Motor neuron (in vitro differentiated cells): ENCODE data around the gene RUNX1. TPM values are rescaled to one million over a fixed set of nuclear protein-coding genes. Genes with fewer than 3 reads are reported as not detected.
A peak's percentile ranks its signal among the peaks of the same experiment; 100 is the strongest.
"Not testable (repeated sequence)": the region's sequence is repeated elsewhere in the genome, so short reads cannot be mapped to it uniquely, and the experiment has no call there.

Source experiments
- ATAC-seq, 8 experiments: fragments of 200-7000 bp; cut with Tn5 transposase; replicated peaks in 6 of 8; 2 replicates each; pipeline ENCODE4 v1.8.0; 2021; ENCODE audit warnings: mild to moderate bottlenecking in 8 of 8, moderate library complexity in 8 of 8
- H3K27ac ChIP-seq, 2 donors: fragments of 250-450 bp; sonication (Bioruptor Pico); 2 replicates each; pipeline ENCODE4 v1.9.0; 2021; ENCODE audit warnings: antibody characterized with exemption in 2 of 2, mild to moderate bottlenecking in 2 of 2, moderate library complexity in 1 of 2
- H3K4me1 ChIP-seq, 2 donors: fragments of 250-450 bp; sonication (Bioruptor Pico); replicated peaks in 1 of 2; 2 replicates each; pipeline ENCODE4 v1.6.1; 2021; ENCODE audit warnings: antibody characterized with exemption in 2 of 2, mild to moderate bottlenecking in 2 of 2, moderate library complexity in 1 of 2
- H3K4me3 ChIP-seq, 5 donors: fragments of 250-450 bp; sonication (Bioruptor Pico); 2 replicates each; pipeline ENCODE4 v1.9.0; 2021; ENCODE audit warnings: antibody characterized with exemption in 5 of 5, mild to moderate bottlenecking in 5 of 5, moderate library complexity in 4 of 5
- WGBS, 10 experiments: fragments of 450-650 bp; shearing (Covaris generic); methylation state at CpG; one replicate each; pipeline ENCODE4 v1.0.0; 2022; 5-methylcytosine and 5-hydroxymethylcytosine counted together
- in situ Hi-C, 9 experiments: fragments of 400-800 bp; cut with MboI; loops; one replicate each; pipeline ENCODE4 v1.15.0; 2021; ENCODE audit warnings: low sequenced_read_pairs in 9 of 9, low pct_unique_long_range_greater_than_20kb in 2 of 9; ENCODE audit not compliant: unreplicated experiment in 9 of 9
- total RNA-seq, 8 experiments: library from RNA; unstranded; fragments of 300-600 nt; gene quantifications; 2 replicates each; pipeline versions ENCODE4 v1.2.3 to v1.2.4, GENCODE V29; 2022

The RUNX1 gene
- total RNA-seq, 8 experiments from 2014 or later: 0.05 to 49.0 (median 3.6) TPM

DNA sequence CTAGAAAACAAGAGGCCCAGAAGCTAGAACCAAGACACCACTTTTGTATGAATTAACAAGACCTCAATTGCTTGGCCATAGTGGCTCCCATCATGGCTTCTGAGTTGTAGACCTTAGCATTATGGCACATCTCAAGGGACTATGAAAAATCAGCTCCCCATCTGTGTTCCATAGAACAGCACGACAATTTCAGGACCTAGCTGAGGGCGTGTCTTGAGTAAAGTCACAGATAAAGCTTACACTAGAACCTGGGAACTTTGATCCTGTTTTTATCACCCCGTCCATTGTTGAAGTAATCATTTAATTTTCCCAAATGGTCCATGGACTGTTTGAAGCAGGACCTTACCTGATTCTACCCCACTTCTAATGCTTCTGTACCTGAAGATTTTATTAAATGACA is 44.8 kb downstream of the RUNX1 start:
- H3K27ac ChIP-seq: no peak overlapping the region
- WGBS, 10 experiments: 20 to 100% (median 78%) methylated on average over 1 to 3 of the region's 3 CpGs; no CpG with 5 or more reads in 4 of the 10 experiments
- H3K4me1 ChIP-seq: no peaks in the 10 kb centered on the region
- in situ Hi-C loops: no loop called here
- no peak for ATAC-seq
- no peak overlapping the region for H3K4me3 ChIP-seq

DNA sequence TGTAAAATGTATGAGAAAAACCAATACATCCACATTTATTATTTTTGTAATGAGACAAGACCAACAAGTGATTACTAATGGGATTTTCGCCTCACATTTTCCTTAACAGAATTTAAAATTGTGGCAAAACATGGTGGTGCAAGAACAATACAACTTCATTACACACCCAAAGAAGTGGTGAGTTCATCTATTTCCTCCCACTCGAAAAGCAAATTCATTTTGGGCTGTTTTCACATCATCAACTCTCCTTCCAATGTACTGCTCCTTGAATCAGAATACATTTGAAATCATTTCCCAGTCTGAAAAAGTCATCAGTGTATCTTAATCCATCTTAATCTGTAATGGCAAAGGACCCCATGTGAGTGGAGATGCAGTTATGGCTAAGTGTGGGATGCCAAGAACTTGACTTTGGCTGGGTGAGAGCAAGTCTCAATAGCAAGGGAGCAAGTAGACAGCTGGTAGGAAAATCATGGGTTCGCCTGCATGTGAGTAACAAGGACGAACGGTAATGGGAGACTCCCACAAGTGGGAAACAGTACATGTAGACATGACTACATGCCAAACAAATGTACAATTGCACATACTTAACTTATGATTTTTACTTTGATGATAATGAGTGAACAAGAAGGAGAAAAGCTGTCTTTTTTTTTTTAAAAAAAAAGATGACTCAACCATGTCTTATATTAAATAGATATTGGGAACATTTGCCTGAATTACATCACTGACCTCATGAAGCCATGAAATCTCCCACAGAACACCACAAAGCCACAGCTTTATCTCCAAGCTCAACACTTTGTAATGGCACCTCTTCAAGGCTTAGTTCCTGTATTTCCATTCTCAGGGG is 46.0 kb downstream of the RUNX1 start:
- Histone ChIP-seq H3K4me3 (no peak overlapping the region), H3K4me1 (no peaks in the 10 kb centered on the region), H3K27ac (no peak overlapping the region)
- no peak for ATAC-seq
- WGBS, 10 experiments: 20 to 100% (median 87%) methylated on average over 1 to 5 of the region's 5 CpGs
- in situ Hi-C loops: no loop called here

DNA sequence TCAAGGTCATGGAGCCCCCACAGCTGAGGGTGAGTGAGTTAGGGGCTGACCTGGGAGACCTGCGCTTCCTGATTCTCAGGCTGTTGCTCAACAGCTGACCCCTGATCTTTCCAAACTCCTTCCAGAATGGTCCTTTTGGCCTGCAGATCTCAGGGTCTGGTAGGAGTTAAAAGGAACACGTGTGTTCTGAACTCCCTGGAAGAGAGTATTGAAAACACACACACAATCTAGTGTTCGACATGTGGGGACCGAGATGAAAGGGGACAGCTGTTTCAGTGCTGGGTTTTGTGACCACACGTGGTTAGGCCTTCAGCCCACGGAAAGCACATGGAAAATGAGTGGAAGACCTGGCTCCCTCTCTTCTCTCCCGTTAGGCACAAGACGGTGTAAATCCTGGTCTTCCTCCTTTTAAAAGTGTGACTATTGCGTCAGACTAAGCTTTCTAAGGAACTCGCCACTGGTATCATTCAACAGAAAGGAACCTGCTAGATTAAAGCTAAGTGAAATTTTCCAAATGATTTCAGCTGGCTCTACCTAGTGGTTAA is 49.6 kb downstream of the RUNX1 start:
- 59 to 100% (median 92%) methylated on average over 1 to 6 of the region's 10 CpGs; no CpG with 5 or more reads in 5 of the 10 experiments for WGBS, 10 experiments
- no peak for ATAC-seq
- in situ Hi-C loops: no loop called here
- Histone ChIP-seq H3K4me1 (no peaks in the 10 kb centered on the region), H3K27ac (no peak overlapping the region), H3K4me3 (no peak overlapping the region)

DNA sequence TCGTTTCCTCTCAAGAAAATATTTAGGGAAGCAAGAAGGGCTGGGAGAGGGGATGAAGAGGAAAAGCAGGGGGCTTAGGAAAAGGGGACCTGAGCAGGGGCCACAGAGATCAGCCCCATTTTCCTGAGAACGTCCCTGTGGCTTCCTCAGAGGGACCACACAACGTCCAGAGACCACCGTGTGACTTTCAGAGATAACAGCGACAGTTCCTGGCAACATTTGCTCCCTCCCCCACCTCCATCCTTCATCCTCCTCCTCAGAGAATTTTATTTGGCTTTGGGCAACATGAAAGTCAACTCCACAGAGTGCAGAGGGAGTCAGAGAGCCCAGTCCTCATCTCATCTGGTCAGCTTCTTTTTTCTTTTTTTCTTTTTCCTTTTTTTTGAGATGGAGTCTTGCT is 50.9 kb downstream of the RUNX1 start:
- in situ Hi-C loops: no loop called here
- WGBS, 10 experiments: 57 to 100% (median 66%) methylated on average over 1 to 4 of the region's 5 CpGs; no CpG with 5 or more reads in 5 of the 10 experiments
- ATAC-seq: no peak

DNA sequence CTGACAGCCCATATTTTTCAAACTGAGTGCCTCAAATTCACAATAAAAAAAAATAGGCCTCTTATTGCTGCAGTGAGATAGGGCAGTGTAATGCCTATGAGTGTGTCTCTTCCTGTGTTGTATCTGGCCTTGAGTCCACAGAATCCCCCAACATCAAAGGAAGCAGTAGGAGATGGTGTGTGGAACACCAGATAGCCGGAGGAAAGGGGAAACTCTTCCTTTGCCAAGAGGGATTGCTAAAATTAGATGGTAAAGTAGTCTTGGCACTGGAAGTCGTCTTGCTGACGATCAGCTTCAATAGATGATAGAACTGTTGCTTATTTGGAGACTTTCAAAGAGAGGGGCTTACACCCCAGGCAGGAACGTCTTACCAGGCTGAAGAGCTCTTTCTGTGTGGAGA is 51.8 kb downstream of the RUNX1 start:
- in situ Hi-C loops: no loop called here
- no peaks in the 10 kb centered on the region for H3K4me1 ChIP-seq
- H3K27ac ChIP-seq: no peak overlapping the region
- ATAC-seq: no peak
- H3K4me3 ChIP-seq: no peak overlapping the region
- WGBS, 10 experiments: 27 to 100% (median 86%) methylated on average over 1 to 4 of the region's 4 CpGs; no CpG with 5 or more reads in 1 of the 10 experiments

More for the DNA sequence above, 50.9 kb downstream of the RUNX1 start:
- no peaks in the 10 kb centered on the region for H3K4me1 ChIP-seq
- no peak overlapping the region for H3K27ac ChIP-seq
- no peak overlapping the region for H3K4me3 ChIP-seq

DNA sequence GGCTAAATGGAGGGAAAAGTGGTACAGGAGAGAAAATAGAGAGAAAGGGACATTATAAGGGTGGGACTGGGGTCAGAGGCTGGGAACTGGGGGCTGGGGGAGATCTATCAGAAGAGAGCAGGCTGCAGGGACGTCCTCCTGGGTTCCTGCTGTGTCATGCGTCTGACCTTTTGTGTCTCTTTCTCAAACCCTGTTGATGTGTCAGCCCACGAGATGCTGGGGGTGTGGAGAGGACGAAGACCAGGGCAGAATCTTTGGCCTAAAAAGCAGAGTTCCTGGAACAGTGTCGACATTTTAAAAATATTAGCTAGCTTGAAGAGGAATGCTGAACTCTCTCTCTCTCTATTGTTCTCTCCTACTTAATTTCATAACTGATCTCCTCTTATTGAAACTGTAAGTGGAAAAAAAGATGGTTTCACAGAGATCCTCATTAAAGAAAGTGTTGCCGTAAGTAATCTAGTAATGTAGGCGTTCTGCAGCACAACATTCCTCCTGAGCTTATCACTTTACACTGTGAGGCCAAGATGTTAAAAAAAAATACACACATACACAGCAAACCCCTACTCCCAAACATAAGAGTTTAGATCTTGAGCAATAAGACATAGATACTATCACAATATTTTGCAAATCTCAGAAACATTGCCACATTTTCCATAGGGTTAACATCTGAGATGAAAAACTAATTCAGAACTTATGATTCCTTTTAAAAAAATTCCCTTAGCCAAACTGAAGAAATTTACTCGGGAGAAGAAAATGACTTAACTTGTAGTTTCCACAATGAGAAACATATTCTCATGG is 52.6 kb downstream of the RUNX1 start:
- no peak for ATAC-seq
- WGBS, 10 experiments: 9 to 90% (median 33%) methylated on average over 2 to 7 of the region's 8 CpGs; no CpG with 5 or more reads in 1 of the 10 experiments
- Histone ChIP-seq H3K4me3 (no peak overlapping the region), H3K4me1 (no peaks in the 10 kb centered on the region), H3K27ac (no peak overlapping the region)
- in situ Hi-C loops: no loop called here

DNA sequence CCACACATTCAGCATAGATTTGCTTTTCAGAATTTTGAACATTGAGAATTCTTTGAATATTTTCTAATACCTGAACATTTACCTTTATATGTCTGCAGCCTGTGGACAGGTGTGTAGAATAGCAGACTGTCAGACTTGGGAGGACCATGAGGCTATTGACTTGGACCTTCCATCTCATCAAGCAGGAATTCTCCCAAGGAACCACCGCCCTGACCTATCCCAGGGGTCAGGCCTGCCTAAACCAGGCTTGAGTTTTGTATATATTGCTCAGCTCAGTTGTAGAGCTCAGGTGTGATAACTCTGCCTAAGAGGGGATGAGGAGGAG is 53.2 kb downstream of the RUNX1 start:
- H3K4me3 ChIP-seq: no peak overlapping the region
- no peak for ATAC-seq
- no peaks in the 10 kb centered on the region for H3K4me1 ChIP-seq
- WGBS, 10 experiments: 20 to 100% (median 80%) methylated on average over 1 of the region's 1 CpG; no CpG with 5 or more reads in 5 of the 10 experiments
- no peak overlapping the region for H3K27ac ChIP-seq
- in situ Hi-C loops: no loop called here

DNA sequence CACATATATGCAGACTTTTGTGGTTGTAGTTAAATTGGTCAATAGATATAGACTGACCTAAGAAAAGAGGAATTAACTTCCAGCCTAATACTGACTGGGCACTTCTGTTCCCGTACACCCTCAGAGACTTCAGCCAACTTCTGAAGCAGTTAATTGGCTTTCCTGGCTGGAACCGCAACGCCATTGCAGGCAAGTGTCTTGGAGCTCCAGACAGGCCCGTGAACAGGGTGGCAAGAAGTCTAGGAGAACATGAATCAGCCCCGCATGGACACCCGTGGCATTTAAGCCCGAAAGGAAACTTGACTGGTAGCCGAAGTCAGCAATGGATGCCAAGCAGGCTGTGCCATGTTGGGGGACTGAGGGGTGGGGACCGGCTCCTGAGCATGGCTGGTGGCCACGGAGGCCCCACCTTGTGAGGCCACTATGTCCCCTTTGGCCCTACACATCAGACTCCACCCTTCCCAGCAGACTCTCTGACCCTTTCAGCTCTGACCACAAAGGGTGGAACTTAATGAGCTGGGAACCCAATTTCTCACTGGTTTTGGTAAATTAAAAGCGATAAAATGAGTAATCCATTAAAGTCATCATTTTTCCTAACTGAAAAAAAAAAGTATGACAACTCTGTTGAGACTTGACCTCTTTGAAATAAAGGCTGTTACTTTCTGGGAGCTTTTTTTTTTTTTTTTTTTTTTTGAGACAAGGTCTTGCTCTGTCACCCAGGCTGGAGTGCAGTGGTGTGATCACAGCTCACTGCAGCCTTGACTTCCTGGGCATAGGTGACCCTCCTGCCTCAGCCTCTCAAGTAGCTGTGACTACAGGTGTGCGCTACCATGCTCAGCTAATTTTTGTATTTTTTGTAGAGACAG is 54.1 kb downstream of the RUNX1 start:
- in situ Hi-C loops: no loop called here
- WGBS, 10 experiments: 8 to 100% (median 90%) methylated on average over 1 to 7 of the region's 12 CpGs; no CpG with 5 or more reads in 1 of the 10 experiments
- H3K4me1 ChIP-seq: no peaks in the 10 kb centered on the region
- H3K27ac ChIP-seq: no peak overlapping the region
- H3K4me3 ChIP-seq: no peak overlapping the region
- peak in 2 of 8 experiments; percentile 31 to 79 for ATAC-seq

DNA sequence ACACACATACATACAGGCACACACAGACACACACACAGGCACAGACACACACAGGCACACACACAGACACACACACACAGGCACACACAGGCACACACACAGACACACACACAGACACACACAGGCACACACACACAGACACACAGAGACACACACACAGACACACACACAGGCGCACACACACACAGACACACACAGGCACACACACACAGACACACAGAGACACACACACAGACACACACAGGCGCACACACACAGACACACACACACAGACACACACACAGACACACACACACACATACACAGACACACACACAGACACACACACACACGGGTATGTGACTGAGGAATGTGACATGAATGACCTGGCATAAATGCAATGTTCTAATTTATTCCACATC is 55.6 kb downstream of the RUNX1 start:
- ATAC-seq, H3K4me3 ChIP-seq, H3K4me1 ChIP-seq, in situ Hi-C loops, H3K27ac ChIP-seq: not testable (repeated sequence)
- 40% methylated on average over 1 of the region's 3 CpGs; no CpG with 5 or more reads in 9 of the 10 experiments for WGBS, 10 experiments

DNA sequence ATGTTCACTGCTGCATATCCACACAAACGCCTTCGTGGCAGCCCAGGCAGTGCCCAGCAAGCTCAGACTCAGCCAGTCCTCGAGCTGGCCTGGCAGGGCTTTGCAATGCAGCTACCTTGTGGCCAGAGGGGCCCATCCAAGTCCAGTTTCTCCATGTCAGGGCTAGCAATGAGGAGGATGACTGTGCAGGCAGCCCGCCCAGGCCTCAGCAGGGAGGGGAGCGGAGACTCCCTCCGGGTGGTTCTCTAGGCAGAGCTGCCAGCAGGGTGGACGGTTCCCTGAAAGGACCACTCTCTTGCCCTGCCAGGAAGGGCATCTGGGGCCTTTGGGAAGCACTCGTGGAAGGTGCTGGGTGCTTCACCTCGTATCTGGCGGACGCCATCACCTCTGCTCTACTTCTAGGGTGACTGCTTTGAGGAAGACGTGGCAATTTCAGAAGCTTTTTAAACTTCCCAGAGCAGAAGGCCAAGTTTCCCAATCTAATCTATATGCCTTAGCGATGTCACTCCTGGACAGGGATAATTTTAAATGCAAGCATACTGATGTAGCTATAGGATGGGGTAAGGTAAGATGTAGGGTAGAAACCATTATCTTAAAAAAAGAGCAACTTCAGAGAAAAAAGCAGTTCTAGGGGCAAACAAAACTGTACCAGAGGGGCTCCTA is 56.2 kb downstream of the RUNX1 start:
- in situ Hi-C loops: no loop called here
- Histone ChIP-seq H3K4me1 (no peaks in the 10 kb centered on the region), H3K4me3 (no peak overlapping the region), H3K27ac (no peak overlapping the region)
- ATAC-seq: peak in 2 of 8 experiments; percentile 14 to 55
- 66 to 100% (median 89%) methylated on average over 2 to 8 of the region's 13 CpGs; no CpG with 5 or more reads in 1 of the 10 experiments for WGBS, 10 experiments

DNA sequence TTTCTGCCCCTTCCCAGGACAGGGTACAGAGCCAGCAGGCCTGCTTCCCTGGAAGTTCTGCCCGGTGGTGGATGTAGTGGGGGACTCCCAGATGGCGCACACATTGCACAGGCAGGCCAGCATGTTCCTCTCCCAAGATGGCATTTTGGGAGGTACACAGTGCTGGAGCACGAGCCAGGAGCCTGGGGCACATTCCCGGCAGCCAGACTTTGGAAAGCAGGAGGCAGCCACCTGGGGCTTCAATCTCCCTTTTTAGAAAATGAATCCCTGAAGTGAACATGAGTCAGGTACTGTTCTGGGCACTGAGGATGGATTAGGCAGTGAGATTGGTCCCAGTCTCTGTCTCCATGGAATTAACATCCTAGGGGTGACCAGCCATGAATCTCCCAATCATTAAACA is 56.9 kb downstream of the RUNX1 start:
- no peak overlapping the region for H3K4me3 ChIP-seq
- WGBS, 10 experiments: 80 to 92% methylated on average over 2 of the region's 4 CpGs; no CpG with 5 or more reads in 8 of the 10 experiments
- ATAC-seq: peak in 1 of 8 experiments; percentile 53
- H3K4me1 ChIP-seq: peaks cover 0 to 2% of the 10 kb centered on the region in 2 donors
- in situ Hi-C loops: no loop called here
- no peak overlapping the region for H3K27ac ChIP-seq

DNA sequence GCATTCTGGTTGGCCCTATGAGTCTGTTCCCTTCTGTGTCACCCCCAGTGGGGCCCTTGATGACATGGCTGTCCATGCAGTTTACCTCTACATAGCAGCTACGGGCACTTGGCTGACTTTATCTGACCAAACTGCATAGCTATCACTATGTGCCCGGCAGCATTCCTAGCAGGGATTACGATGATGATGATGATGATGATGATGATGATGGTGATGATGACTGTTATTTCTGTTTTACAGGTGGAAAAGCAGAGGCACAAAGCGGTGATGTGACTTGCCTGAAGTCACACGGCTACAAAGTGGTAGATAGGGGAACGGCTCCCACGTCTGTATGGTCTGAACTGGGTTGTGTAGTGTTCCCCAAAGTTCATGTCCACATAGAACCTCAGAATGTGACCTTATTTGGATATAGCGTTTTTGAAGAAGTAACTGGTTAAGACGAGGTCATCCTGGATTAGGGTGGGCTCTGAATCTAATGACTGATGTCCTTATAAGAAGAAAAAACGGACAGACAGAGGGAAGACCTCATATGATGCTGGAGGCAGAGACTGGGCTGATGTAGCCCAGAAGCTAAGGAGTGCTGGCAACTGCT is 57.6 kb downstream of the RUNX1 start:
- 50 to 100% (median 90%) methylated on average over 1 to 10 of the region's 10 CpGs; no CpG with 5 or more reads in 2 of the 10 experiments for WGBS, 10 experiments
- no peak overlapping the region for H3K27ac ChIP-seq
- peaks cover 0 to 8% of the 10 kb centered on the region in 2 donors for H3K4me1 ChIP-seq
- H3K4me3 ChIP-seq: no peak overlapping the region
- ATAC-seq: no peak
- in situ Hi-C loops: no loop called here
